Esophagus squamous epithelium (tissue), 4 donors: Measurements from ENCODE around the gene MYO15B.

Source experiments
- CTCF ChIP-seq, 6 experiments: fragments of 450-650 bp in 4 of 6; fragments of 200-600 bp in 2 of 6; sonication (generic) in 2 of 6; IDR thresholded peaks; one replicate each; pipeline ENCODE4 v1.5.1; 2016 to 2019; ENCODE audit warnings: antibody characterized with exemption in 6 of 6, mild to moderate bottlenecking in 4 of 6, moderate library complexity in 4 of 6
- POLR2A ChIP-seq, 4 donors: fragments of 450-650 bp; IDR thresholded peaks; one replicate each; pipeline ENCODE4 v1.6.1; 2017; ENCODE audit warnings: antibody characterized with exemption in 4 of 4, mild to moderate bottlenecking in 4 of 4, moderate library complexity in 3 of 4

- no peak for TF ChIP-seq CTCF (IDR thresholded peaks at IDR 0.05)
- no peak for TF ChIP-seq POLR2A (IDR thresholded peaks at IDR 0.05)
Observed at GRCh38 chr17:75565618-75566017, 22.0 kb upstream of the MYO15B start.
